GM18951 (cell line): ENCODE data around the gene CYTH1.

ENCODE experiments used
- POLR2A ChIP-seq: IDR thresholded peaks from 4 replicates; pipeline ENCODE4 v1.6.1; 2011; ENCODE audit warnings: mild to moderate bottlenecking; ENCODE audit not compliant: insufficient read length, insufficient read depth; ENCODE audit errors: extremely low read depth
- in situ Hi-C: fragments of 300-500 bp; cut with MboI; formaldehyde crosslinking; loops from one replicate; pipeline ENCODE4 v1.12.0; 2022; ENCODE audit warnings: low sequenced_read_pairs, mixed read lengths, inconsistent platforms; ENCODE audit not compliant: unreplicated experiment

The CYTH1 gene

GRCh38 chr17:78791840-78792709, 10.0 kb upstream of the CYTH1 start:
- TF ChIP-seq POLR2A: no peak
- in situ Hi-C loops: no loop called here

- in situ Hi-C loops: no loop called here
- no peak for TF ChIP-seq POLR2A
Observed at GRCh38 chr17:78790552-78790951, 8.5 kb upstream of the CYTH1 start.

GRCh38 chr17:78789663-78790181, 7.6 kb upstream of the CYTH1 start:
- in situ Hi-C loops: no loop called here
- TF ChIP-seq POLR2A: no peak

- no peak for TF ChIP-seq POLR2A
- in situ Hi-C loops: no loop called here
Observed at GRCh38 chr17:78789149-78789662, 7.1 kb upstream of the CYTH1 start.

GRCh38 chr17:78788451-78788850, 6.4 kb upstream of the CYTH1 start:
- TF ChIP-seq POLR2A: no peak
- in situ Hi-C loops: no loop called here

GRCh38 chr17:78787444-78787843, 5.4 kb upstream of the CYTH1 start:
- in situ Hi-C loops: no loop called here
- TF ChIP-seq POLR2A: no peak

GRCh38 chr17:78785663-78786057, 3.6 kb upstream of the CYTH1 start:
- no peak for TF ChIP-seq POLR2A
- in situ Hi-C loops: no loop called here

- TF ChIP-seq POLR2A: no peak
- in situ Hi-C loops: no loop called here
Observed at GRCh38 chr17:78785011-78785662, 3.1 kb upstream of the CYTH1 start.

GRCh38 chr17:78784352-78784751, 2.3 kb upstream of the CYTH1 start:
- TF ChIP-seq POLR2A: no peak
- in situ Hi-C loops: no loop called here

- in situ Hi-C loops: no loop called here
- no peak for TF ChIP-seq POLR2A
Observed at GRCh38 chr17:78783711-78784324, 1.7 kb upstream of the CYTH1 start.

GRCh38 chr17:78781104-78781892, 775 bp downstream of the CYTH1 start:
- in situ Hi-C loops: no loop called here
- TF ChIP-seq POLR2A: no peak

GRCh38 chr17:78780335-78780734, 1.7 kb downstream of the CYTH1 start:
- in situ Hi-C loops: no loop called here
- no peak for TF ChIP-seq POLR2A
